K562 (cell line): ENCODE measurements around the gene ZNF280D. TPM values are rescaled to one million over a fixed set of nuclear protein-coding genes. Genes with fewer than 3 reads are reported as not detected.

Experiments used
- CEBPZ ChIP-seq: fragments of 150-350 bp; IDR thresholded peaks from 2 replicates; pipeline ENCODE4 v1.6.1; 2014; ENCODE audit warnings: low read depth, mild to moderate bottlenecking, low read length, borderline replicate concordance
- CHAMP1 ChIP-seq: fragments of 450-650 bp; IDR thresholded peaks from 2 replicates; pipeline ENCODE4 v1.6.1; 2016; ENCODE audit warnings: mild to moderate bottlenecking
- FOXM1 ChIP-seq, 2 experiments: fragments of 450-650 bp in 1 of 2; sonication (generic) in 1 of 2; formaldehyde crosslinking in 1 of 2; IDR thresholded peaks; 2 replicates each; pipeline versions ENCODE4 v1.6.1 to v1.9.0; 2017 to 2022; ENCODE audit warnings: low read depth in 2 of 2, mild to moderate bottlenecking in 2 of 2, missing genetic modification reagents in 1 of 2, moderate library complexity in 1 of 2
- GABPB2 ChIP-seq: fragments of 250-450 bp; sonication (Bioruptor Pico); conservative IDR thresholded peaks from 2 replicates; pipeline ENCODE4 v1.5.1; 2021; ENCODE audit warnings: mild to moderate bottlenecking
- IRF1 ChIP-seq: sonication (generic); formaldehyde crosslinking; IDR thresholded peaks from 2 replicates; pipeline ENCODE4 v1.8.0; 2022; ENCODE audit warnings: missing genetic modification reagents, mild to moderate bottlenecking, borderline replicate concordance
- LARP7 ChIP-seq: fragments of 450-650 bp; IDR thresholded peaks from 2 replicates; pipeline ENCODE4 v1.6.1; 2016
- MBD1 ChIP-seq: fragments of 250-450 bp; sonication (Bioruptor Pico); IDR thresholded peaks from 2 replicates; pipeline ENCODE4 v1.8.0; 2022; ENCODE audit warnings: inconsistent platforms
- MEIS2 ChIP-seq: fragments of 450-650 bp; IDR thresholded peaks from 2 replicates; pipeline ENCODE4 v1.6.1; 2014; ENCODE audit warnings: mild to moderate bottlenecking; ENCODE audit not compliant: partially characterized antibody
- MYBL2 ChIP-seq, 2 experiments: fragments of 450-650 bp in 1 of 2; sonication (generic) in 1 of 2; formaldehyde crosslinking in 1 of 2; IDR thresholded peaks; 2 replicates each; pipeline versions ENCODE4 v1.6.1 to v1.8.1; 2017 to 2022; ENCODE audit warnings: borderline replicate concordance in 1 of 2, inconsistent platforms in 1 of 2, low read depth in 1 of 2, mild to moderate bottlenecking in 1 of 2, missing genetic modification reagents in 1 of 2, moderate library complexity in 1 of 2
- OTX1 ChIP-seq: fragments of 450-650 bp; formaldehyde crosslinking; IDR thresholded peaks from 2 replicates; pipeline ENCODE4 v1.4.0; 2022; ENCODE audit warnings: mild to moderate bottlenecking
- PHB ChIP-seq: fragments of 250-450 bp; sonication (Bioruptor Pico); IDR thresholded peaks from 2 replicates; pipeline ENCODE4 v1.5.0; 2021
- SMAD1 ChIP-seq: fragments of 150-350 bp; IDR thresholded peaks from 2 replicates; pipeline ENCODE4 v1.6.1; 2014; ENCODE audit warnings: low read length, low read depth; ENCODE audit not compliant: partially characterized antibody
- SREBF1 ChIP-seq: fragments of 150-350 bp; IDR thresholded peaks from 2 replicates; pipeline ENCODE4 v1.6.1; 2014; ENCODE audit warnings: antibody characterized with exemption, low read depth, low read length, borderline replicate concordance
- SRSF1 ChIP-seq: fragments of 200-400 bp; formaldehyde crosslinking; IDR thresholded peaks from 2 replicates; pipeline ENCODE4 v1.6.1; 2017; ENCODE audit warnings: mild to moderate bottlenecking, low read depth, low read length, moderate library complexity
- STAT5A ChIP-seq: IDR thresholded peaks from 2 replicates; pipeline ENCODE4 v1.6.1; 2012; ENCODE audit warnings: low read length, inconsistent platforms, borderline replicate concordance
- ZNF143 ChIP-seq: sonication (generic); formaldehyde crosslinking; IDR thresholded peaks from 2 replicates; pipeline ENCODE4 v1.9.0; 2022; ENCODE audit warnings: mild to moderate bottlenecking, missing genetic modification reagents
- ZNF263 ChIP-seq: sonication (generic); formaldehyde crosslinking; IDR thresholded peaks from 2 replicates; pipeline ENCODE4 v1.8.0; 2022; ENCODE audit warnings: mild to moderate bottlenecking, missing genetic modification reagents, borderline replicate concordance
- ZNF583 ChIP-seq: fragments of 250-450 bp; sonication (Bioruptor Pico); IDR thresholded peaks from 2 replicates; pipeline ENCODE4 v1.4.0; 2020
- polyA plus RNA-seq, 8 experiments: library from polyadenylated mRNA; depleted of rRNA in 4 of 8; stranded (reverse) in 5 of 8; unstranded in 3 of 8; fragments of >200 nt; fragmentation: Nextera tagmentation in 2 of 8; fragmentation: Illumina TruSeq in 1 of 8; extraction: Ambion mirVana in 2 of 8; extraction: Trizol in 1 of 8; gene quantifications; 2 replicates each; pipeline versions ENCODE4 v1.2.1 to v1.2.3, GENCODE V29; 2011 to 2014; ENCODE audit warnings: inconsistent platforms in 1 of 8, missing spikeins in 1 of 8
- total RNA-seq, 7 experiments: library from RNA; depleted of rRNA in 6 of 7; stranded (reverse); fragments of >200 nt in 6 of 7; fragmentation: Illumina TruSeq in 2 of 7; extraction: Trizol in 2 of 7; gene quantifications; 2 replicates each; pipeline versions ENCODE4 v1.2.1 to v1.2.3, GENCODE V29; 2011 to 2021; ENCODE audit warnings: low replicate concordance in 1 of 7

The ZNF280D gene
- total and polyA plus RNA-seq, 9 of the 15 experiments (the other 6 are each of a cell fraction or from before 2014, with no cell fraction given) = 8.3 to 21.8 (median 18.4) TPM

- TF ChIP-seq LARP7 (no peak), MYBL2 (IDR thresholded peaks at IDR 0.05; ENCODE audit: low read depth) (no peak), MYBL2 (CRISPR knock-in tag; IDR thresholded peaks at IDR 0.05; ENCODE audit: borderline replicate concordance) (no peak), SMAD1 (no peak), MBD1 (CRISPR knock-in tag) (peak; percentile 99), FOXM1 (IDR thresholded peaks at IDR 0.05; ENCODE audit: low read depth) (no peak), FOXM1 (CRISPR knock-in tag; IDR thresholded peaks at IDR 0.05; ENCODE audit: low read depth) (peak; percentile 98; the same call in 1 of the 2 replicates), OTX1 (CRISPR knock-in tag) (no peak), CHAMP1 (0 out of 2 replicates have a peak, but pooled peaks have one; percentile 47), IRF1 (CRISPR knock-in tag) (peak; percentile 98; the same call in 1 of the 2 replicates), ZNF263 (CRISPR knock-in tag) (peak; percentile 92), STAT5A (peak; percentile 34; the same call in 1 of the 2 replicates), CEBPZ (no peak), PHB (CRISPR knock-in tag) (no peak), GABPB2 (CRISPR knock-in tag) (no peak), SREBF1 (no peak), ZNF143 (peak; percentile 94), SRSF1 (no peak), ZNF583 (peak; percentile 92), MEIS2 (peak; percentile 3)
These were observed at the start of gene ZNF280D (continued) for GRCh38 chr15:56733136-56734012.
